ENCODE measurements around the gene GCHFR.

GCHFR gene

DNA sequence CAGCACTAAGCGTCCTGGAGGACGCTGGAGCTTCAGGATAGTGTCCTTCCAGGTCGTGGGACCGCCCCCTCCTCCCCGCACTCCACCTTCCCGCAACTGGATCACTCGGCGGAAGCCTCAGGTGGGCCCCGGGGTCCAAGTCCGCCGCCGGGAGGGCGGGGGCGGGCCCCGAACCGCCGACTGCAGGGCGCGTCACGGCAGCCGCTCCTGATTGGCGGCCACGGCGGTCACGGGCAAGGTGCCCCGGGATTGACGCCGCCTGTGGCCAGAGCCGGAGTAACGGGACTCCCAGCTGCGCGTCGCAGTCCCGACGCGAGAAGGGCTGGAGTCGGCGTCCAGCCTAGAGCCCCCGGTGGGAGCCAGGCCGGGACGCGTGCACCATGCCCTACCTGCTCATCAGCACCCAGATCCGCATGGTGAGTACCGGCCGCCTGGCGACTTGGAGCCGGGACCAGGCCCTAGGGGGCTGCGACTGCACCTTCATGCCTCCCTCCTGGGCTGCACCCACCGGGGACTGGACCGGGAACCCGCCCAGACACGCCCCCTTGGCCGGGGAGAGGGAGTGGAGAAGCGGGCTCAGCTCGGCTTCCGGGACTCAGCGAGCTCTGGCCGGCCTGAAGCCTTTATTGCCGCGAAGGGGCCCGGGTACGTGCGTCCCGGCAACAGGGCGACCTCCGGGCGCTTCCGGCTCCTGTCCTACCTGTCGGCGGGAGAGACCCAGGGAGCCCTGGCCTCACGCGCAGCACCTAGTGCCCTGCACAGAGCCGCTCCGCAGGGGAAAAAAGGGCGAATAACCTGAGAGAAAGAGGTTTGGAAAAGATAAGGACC lies at the start of gene GCHFR:
Gene GCHFR (plus strand): TSS at position 268 of the 828 bp plus-strand sequence. CDS start 113 bp downstream, at position 381.
- peak; percentile 38 to 63 for DNase-seq (ENCODE audit: low read depth in 2 of 2)

DNA sequence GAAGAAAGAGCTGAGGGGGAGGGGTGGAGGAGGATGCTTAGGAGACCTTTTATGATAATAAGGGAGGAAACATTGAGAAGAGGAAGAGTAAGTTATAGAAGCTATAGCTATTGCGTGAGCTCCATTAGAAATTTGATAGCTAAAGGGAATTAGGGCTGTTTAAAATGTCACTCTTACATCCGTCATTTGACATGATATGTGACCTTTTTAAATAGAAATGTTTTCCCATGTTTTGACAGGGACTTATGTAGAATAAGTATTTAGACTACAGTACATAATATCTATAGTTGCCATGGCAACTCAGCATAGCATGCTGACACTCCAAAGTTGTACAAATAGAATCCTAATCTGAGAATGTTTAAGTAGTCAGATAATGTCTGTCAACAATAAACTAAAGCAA lies 49.7 kb upstream of the GCHFR start:
- DNase-seq (ENCODE audit: low read depth in 2 of 2): no peak

DNA sequence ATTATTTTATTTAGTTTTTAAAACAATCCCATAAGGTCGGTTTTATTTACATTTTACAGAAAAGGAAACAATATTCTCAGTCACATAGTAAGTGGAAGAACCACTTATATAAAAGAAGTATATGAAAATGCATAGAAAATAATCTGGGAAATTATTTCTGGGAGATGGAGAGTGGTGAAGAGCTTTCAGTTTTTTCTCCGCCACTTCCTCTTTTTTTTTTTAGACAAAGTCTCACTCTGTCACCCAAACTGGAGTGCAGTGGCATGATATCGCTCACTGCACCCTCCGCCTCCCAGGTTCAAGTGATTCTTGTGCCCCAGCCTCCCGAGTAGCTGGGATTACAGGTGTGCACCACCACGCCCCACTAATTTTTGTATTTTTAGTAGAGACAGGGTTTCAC lies 47.7 kb upstream of the GCHFR start:
- no peak for DNase-seq (ENCODE audit: low read depth in 2 of 2)

DNA sequence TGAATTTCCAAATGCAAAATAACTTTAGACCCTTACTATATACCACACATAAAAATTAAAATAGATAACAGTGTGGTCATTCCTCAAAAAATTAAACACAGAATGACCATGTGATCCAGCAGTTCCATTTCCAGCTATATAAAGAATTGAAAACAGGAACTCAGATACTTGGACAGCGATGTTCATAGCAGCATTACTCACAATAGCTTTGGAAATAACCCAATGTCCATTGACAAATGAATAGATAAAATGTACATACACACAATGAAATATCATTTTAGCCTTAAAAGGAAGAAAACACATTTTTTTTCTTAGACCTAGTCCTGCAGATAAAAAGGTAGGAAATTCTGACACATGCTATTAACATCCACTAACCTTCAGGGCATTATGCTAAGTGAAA lies 42.2 kb upstream of the GCHFR start:
- DNase-seq (ENCODE audit: low read depth in 2 of 2): no peak

DNA sequence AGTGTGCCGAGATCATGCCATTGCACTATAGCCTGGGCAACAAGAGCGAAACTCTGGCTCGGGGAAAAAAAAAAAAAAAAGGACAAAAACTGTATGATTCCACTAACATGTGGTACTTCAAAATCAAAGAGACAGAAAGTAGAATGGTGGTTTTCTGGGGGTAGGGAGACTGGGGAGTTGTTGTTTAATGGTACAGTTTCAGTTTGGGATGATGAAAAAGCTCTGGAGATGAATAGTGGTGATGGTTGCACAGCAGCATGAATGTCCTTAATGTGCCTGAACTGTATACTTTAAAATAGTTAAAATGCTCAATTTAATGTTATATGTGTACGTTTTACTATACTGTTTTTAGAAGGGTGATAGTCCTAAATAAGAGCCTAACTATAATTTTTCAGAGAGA lies 41.5 kb upstream of the GCHFR start:
- DNase-seq (ENCODE audit: low read depth in 2 of 2): no peak

DNA sequence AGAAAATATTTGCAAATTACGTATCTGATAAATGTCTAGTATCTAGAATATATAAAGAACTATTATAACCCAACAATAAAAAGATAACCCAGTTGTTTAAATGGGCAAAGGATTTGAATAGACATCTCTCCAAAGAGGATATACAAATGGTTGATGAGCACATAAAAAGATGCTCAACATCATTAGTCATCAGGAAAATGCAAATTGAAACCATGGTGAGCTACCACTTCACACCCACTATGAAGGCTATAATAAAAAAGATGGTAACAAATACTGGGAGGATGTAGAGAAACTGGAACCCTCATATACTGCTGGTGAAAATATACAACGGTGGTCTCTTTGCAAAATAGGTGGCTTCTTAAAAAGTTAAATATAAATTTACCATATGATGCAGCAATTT lies 40.9 kb upstream of the GCHFR start:
- no peak for DNase-seq (ENCODE audit: low read depth in 2 of 2)

DNA sequence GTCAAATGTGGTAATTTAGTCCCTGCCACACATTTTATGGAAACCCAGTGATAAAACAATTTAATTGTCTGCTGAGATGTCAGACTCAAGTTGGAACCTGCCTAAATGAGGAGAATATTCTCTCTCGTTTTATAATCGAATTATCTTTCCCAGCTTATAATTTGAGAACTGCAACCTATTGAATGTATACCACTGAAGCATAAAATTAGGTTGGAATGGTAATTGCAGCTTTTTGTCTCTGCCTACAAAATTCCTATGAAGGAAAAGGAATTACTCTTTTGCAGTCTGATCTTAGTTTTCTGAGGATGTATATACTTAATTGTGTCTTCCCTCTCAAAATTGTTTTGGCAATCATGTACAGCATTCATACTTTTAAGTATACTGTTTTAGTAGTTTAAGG lies 39.9 kb upstream of the GCHFR start:
- no peak for DNase-seq (ENCODE audit: low read depth in 2 of 2)

DNA sequence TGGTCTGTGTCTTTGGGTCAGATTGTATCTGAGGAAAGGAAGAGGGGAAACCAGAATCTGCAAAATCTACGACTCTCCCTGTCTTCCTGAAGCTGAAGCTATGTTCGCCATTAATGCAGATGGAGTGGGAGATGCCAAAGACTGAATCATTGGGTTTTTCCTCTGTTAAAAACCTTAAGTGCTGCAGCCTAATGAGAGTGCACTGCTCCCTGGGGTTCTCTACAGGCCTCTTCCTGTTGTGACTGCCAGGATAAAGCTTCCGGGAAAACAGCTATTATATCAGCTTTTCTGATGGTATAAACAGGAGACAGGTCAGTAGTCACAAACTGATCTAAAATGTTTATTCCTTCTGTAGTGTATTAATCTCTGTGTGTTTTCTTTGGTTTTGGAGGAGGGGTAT lies 32.8 kb upstream of the GCHFR start:
- DNase-seq (ENCODE audit: low read depth in 2 of 2): no peak

DNA sequence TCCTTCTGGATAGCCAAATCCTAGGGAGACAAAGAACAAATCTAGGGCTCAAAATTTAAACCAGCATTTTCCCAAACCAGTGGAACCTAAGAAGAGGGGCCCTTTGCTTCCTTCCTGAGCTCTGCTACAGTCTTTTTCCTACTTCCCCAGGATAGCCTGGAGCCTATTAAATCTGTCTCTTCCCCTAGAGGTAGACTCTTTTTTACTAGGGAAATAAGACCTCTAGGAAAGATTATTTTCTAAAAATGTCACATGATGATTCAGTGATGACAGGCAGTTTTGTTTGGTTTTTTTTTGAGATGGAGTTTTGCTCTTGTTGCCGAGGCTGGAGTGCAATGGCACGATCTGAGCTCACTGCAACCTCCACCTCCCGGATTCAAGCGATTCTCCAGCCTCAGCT lies 27.3 kb upstream of the GCHFR start:
- DNase-seq (ENCODE audit: low read depth in 2 of 2): no peak

DNA sequence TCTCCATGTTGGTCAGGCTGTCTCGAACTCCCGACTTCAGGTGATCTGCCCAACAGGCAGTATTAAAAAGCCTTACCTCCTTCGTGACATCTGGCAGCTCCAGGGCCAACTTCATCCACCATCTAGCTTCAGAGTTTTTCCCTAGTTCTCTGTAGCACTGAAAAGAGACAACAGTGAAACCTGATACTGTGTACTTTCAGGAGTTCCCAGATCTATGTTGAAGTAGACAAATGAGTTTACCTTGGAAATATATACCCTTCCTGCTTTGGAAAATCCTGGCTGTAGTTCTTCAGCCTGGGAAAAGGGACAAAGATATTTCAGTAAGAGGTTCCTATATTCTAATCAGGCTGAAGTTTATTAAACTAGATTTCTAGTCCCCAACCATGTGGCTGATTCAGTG lies 26.8 kb upstream of the GCHFR start:
- no peak for DNase-seq (ENCODE audit: low read depth in 2 of 2)

DNA sequence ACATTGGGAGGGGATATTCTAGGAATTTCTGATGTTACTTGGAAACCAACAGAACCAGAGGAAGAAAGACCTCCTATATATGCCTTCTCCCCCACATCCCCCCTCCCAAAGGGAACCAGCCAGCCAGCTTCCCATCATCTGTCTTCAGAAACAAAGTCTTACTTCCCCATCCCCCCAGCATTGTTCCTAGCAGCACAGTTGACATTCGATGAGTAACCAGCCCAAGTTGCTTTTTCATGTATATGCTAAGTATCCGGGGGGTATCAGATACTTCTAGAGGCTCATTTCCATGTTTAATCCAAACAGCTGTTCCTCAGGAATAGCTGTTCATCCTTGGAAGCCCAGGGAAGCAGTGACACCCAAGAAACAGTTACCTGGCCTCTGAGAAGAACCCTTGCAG lies 24.8 kb upstream of the GCHFR start:
- no peak for DNase-seq (ENCODE audit: low read depth in 2 of 2)

DNA sequence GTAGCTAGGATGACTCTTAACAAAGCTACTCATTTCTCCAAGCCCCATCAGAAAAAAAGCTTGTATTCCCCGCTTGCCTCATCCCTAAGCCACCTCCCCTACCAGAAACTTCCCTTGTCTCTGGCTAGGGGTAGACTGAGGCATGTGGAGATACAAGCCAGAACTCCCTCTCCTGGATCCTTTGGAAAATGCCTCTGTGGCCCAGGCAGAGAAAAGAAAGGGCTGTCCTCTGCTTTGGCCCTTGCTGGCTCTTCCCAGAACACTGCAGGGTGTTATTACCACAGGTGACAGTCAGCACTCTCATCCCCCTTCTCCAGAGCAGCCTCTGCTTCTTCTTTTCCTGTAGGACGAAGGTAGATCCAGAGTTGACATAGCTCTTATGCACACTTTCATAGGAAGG lies 24.0 kb upstream of the GCHFR start:
- DNase-seq (ENCODE audit: low read depth in 2 of 2): no peak

DNA sequence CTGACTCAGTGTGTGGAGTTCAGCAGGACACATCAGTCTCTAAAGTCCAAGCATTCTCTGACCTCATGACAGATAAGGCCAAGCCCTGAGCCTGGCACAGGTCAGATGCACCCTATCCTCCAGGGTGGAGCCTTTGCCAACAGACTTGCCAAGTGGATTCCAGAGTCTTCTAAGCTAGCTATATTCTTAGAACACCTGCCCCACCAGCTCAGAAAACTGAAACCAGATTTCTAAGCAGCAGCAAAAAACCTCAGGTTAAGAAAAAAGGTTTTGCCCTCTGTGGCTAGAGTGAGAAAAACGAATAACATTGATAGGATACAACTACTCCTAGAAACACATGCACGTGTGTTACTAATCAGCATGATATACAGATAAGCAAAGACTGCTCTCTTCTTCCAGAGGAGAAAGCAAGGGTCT lies 20.4 kb upstream of the GCHFR start:
- DNase-seq (ENCODE audit: low read depth in 2 of 2): no peak

DNA sequence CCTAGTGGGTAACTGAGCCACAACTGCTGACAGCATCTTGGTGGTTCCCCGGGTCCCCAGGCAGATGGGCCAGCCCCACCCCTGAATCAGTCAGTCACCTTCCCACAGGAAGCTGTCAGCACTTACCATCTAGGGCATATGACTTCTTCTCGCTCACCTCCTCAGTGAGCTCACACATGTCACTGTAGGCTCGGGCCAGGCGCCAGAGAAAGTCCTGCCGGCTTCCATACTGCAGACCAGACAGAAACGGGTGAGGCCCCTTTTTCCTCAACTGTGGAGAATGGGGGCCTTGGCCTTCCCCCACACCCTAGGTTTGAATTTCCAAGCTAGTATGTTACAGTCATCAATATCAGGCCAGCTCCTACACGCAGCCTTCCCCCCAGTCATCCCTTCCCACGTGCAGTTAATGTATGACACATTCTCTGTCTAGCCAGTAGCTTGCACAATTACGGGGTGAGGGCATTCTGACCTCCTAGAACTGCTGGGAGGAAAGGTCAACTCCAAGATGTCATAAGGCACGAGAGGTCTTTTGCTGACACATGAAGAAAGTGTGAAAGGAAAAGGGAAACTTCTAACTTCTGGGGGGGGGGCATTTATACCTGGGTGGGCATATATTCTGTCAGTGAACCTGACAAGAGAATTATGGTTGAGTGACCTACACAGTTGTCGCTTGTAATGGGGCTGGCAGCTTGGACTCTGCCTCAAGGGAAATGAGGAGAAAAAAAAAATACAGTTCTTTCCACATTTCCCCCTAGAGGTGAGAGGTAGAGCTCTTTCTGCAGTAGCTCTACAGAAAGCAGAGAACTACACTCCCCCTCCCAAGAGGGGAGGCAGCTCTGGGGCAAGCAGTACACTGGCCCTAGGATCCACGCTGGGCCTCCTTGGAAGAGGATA lies 19.7 kb upstream of the GCHFR start:
- DNase-seq (ENCODE audit: low read depth in 2 of 2): peak in 1 of 2 donors; percentile 31

DNA sequence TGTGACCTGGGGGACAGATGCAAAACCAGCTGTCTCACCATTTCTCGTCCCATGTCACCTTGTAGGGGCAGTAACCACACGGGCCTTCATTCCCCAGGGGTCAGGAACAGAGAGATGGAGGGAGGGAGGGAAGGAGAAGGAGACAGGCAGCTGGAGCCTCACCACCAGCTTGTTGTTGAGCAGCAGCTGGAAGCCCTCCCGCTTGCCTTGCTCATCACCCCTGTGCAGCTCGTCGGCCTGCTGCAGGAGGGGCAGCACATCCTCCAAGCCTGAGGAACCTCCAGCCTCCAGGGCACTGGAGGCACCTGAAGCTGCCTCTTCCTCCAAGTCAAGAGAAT lies 19.1 kb upstream of the GCHFR start:
- DNase-seq (ENCODE audit: low read depth in 2 of 2): no peak

DNA sequence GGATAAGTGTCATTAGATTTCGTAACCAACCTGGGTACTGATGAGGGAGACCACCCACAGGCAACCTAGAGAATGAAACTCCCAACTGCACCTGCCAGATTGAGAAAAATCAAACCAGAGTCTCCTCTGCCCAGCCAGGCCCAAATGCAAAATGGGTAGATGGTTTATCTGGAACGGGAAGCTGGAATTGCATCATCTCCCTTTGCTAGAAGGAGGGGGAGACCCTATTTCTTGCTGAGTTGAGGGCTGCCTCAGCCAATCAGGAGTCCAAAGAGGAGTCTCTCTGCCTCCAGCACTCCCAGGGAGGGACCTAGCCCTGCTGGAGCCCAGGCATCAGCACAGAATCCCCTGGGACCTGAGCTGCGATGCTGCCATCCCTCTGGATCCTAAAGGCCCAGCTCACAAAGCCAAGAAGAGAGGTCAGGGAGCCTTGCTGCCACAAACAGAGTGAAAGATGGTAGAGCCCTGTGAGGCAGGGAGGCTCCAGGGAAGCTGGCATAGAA lies 16.9 kb upstream of the GCHFR start:
- no peak for DNase-seq (ENCODE audit: low read depth in 2 of 2)

DNA sequence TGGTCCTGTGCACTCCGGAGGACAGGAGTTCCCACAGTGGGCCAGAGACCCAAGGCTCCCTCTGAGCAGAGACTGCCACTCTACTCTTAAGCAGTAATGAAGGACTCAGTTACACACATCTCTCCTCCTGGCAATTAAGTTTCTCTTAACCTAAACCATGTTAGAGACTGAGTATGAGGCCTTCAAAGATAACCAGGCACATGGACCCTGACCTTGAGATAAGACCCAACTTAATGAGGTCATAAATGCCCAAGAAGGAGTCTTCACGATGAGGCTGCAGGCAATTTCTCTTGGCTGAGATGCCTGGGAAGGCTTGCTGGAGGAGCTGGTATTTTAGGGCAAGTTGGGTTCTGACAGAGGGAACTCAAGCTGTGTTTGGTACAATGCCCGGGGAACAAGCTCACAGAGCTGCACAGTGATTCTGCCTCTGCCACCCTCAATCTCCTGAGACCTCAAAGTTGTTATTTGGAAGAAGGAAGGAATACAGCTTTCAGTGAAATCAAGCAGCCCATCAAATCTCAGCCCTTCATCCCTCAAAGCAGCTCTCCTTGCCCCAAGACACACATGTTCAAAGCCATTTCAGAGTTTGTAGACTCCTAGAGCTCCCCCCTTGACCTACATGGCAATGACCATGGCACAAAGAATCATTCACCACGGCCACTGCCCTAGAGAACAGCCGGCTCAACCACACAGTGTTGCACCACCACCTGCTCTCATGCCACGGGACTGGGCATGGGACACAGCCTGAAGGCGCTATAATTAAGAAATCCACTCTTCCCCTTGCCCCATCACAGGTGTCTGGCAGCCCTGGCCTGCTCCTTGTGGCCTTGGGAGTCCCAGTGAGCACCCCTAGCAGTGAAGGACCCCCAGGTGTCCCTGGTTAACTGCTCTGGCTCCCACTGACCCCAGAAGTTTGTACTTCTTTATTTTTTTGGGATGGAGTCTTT lies 15.9 kb upstream of the GCHFR start:
- DNase-seq (ENCODE audit: low read depth in 2 of 2): no peak

DNA sequence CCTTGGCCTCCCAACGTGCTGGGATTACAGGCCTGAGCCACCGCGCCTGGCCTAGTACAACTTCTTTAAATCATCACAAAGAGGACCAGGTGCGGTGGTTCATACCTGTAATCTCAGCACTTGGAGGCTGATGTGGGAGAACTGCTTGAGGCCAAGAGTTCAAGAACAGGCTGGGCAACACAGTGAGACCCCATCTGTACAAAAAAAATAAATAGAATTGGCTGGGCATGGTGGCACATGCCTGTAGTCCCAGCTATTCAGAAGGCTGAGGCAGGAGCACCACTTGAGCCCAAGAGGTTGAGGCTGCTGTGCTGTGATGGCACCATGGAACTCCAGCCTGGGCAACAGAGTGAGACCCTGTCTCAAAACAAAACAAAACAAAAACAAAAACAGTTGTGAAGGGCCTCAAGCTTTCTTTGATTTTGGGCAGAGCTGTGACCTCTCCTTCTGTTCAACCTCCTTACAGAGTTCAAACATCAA lies 14.7 kb upstream of the GCHFR start:
- no peak for DNase-seq (ENCODE audit: low read depth in 2 of 2)

DNA sequence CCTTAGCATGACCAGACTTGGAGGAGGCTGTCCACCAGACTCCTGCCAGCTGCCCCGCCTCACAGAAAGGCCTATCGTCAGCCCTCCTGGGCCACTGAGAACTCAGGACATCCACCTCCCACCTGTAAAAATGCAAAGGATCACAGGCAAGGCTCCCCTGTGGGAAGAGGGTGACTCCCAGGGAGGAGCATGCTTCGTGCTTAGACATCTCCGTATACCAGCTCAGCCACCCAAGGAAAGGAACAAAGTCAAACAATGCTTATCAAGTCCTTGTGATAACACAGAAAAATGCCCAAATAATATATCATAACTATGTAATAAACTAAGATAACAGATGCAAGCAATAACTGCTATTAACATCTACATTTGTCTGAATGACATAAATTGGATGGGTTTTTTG lies 13.0 kb upstream of the GCHFR start:
- no peak for DNase-seq (ENCODE audit: low read depth in 2 of 2)

DNA sequence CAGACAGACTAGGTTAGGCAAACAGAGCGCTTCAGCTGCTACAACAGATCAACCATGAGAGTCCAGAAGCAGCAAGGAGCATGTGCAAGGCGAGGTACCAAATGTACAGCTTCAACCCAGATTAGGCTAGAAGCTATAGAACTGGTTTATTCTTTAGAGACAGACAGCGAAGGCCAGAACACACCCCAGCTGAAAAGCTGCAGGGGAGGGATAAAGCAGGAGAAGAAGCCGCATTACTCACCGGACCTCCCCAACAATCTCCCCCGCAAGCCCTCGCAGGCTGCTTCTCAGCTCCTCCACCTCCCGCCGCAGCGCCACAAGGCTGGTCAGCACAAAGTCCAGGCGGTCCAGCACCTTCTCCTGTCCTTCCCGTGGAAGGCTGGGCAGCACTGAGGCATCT lies 12.1 kb upstream of the GCHFR start:
- no peak for DNase-seq (ENCODE audit: low read depth in 2 of 2)

DNA sequence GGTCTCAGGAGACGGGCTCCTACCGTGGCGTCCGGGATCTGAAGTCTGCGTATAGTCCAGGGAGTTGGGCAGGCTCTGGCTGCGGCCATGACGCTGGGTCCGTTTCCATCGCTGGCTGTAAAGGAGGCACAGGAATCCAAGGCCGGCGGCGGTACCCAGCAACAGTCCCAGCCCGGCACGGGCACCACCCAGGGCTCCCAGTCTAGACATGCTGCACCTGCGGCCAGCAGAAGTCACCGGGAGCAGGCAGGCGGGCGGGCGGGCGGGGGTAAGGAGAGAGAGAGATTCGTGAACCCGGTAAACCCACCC lies 9.3 kb upstream of the GCHFR start:
- DNase-seq (ENCODE audit: low read depth in 2 of 2): no peak

All from stimulated activated CD4-positive, alpha-beta T cell treated with anti-CD3 and anti-CD28 coated beads, Interleukin-1b, Interleukin-23, amount 100 ng/mL, for 4 hours (primary cell).